Aorta (tissue), 5 donors: ENCODE measurements around the gene TMEM182. TPM values are rescaled to one million over a fixed set of nuclear protein-coding genes. Genes with fewer than 3 reads are reported as not detected.

Source experiments
- ATAC-seq: fragments of 200-7000 bp; cut with Tn5 transposase; one replicate; pipeline ENCODE4 v1.9.1; 2022; ENCODE audit warnings: moderate library complexity; ENCODE audit not compliant: low FRiP score
- DNase-seq, 2 donors: peaks; one replicate each; pipeline ENCODE4 v3.0.0-alpha.2; 2020
- H3K27ac ChIP-seq, 2 donors: one replicate each; pipeline ENCODE4 v1.5.1; 2013; ENCODE audit warnings: low read length in 2 of 2, mild to moderate bottlenecking in 2 of 2, moderate library complexity in 2 of 2, control low read depth in 1 of 2, inconsistent platforms in 1 of 2, low read depth in 1 of 2
- H3K27me3 ChIP-seq, 2 donors: one replicate each; pipeline ENCODE4 v1.6.1; 2013; ENCODE audit warnings: control low read depth in 1 of 2, low read length in 1 of 2, mild to moderate bottlenecking in 1 of 2, moderate library complexity in 1 of 2; ENCODE audit not compliant: insufficient read depth in 2 of 2, control insufficient read depth in 1 of 2
- H3K36me3 ChIP-seq, 2 donors: one replicate each; pipeline ENCODE4 v1.6.1; 2013; ENCODE audit warnings: control low read depth in 1 of 2, low read length in 1 of 2, mild to moderate bottlenecking in 1 of 2; ENCODE audit not compliant: insufficient read depth in 2 of 2, control insufficient read depth in 1 of 2
- H3K4me1 ChIP-seq, 2 donors: one replicate each; pipeline ENCODE4 v1.6.1; 2013; ENCODE audit warnings: low read length in 2 of 2, control low read depth in 1 of 2, mild to moderate bottlenecking in 1 of 2, moderate library complexity in 1 of 2; ENCODE audit not compliant: insufficient read depth in 2 of 2, control insufficient read depth in 1 of 2
- H3K4me3 ChIP-seq, 2 donors: one replicate each; pipeline ENCODE4 v1.5.1; 2013; ENCODE audit warnings: low read length in 2 of 2, control low read depth in 1 of 2, mild to moderate bottlenecking in 1 of 2
- H3K9me3 ChIP-seq: one replicate; pipeline ENCODE4 v1.6.1; 2013; ENCODE audit warnings: mild to moderate bottlenecking, low read length; ENCODE audit not compliant: control insufficient read depth
- WGBS, 2 donors: extraction: QIAGEN DNeasy Blood & Tissue Kit; methylation state at CpG; one replicate each; pipeline ENCODE4 v1.1.7; 2013; 5-methylcytosine and 5-hydroxymethylcytosine counted together
- intact Hi-C, 2 donors: fragments of 100-400 bp; cut with DNase I; formaldehyde crosslinking; loops; one replicate each; pipeline versions ENCODE4 v1.14.2 to v1.15.0; 2022
- polyA plus RNA-seq, 2 donors: library from polyadenylated mRNA; stranded (reverse); fragments of 200-250 nt; gene quantifications; one replicate each; pipeline ENCODE4 v1.2.3, GENCODE V29; 2013
- total RNA-seq, 2 donors: library from RNA; stranded (reverse); fragmentation: NEBNext Ultra II Directional; extraction: Animal tissue kit (Norgen Biotek cat#: 25700); gene quantifications; one replicate each; pipeline ENCODE4 v1.2.1, GENCODE V29; 2021
- donor health status: healthy with polysubstance abuse.
- donor health status: Bipolar disorder and iron deficiency.
- donor health status: DM: no; HTN: no; CAD: no.
- donor health status: DM: no; HTN: no; CAD: no.
- donor health status: DM: yes; HTN: yes; CAD: no.

TMEM182 gene
- total and polyA plus RNA-seq, 4 donors, result 0.56 to 4.5 (median 1.5) TPM

DNA sequence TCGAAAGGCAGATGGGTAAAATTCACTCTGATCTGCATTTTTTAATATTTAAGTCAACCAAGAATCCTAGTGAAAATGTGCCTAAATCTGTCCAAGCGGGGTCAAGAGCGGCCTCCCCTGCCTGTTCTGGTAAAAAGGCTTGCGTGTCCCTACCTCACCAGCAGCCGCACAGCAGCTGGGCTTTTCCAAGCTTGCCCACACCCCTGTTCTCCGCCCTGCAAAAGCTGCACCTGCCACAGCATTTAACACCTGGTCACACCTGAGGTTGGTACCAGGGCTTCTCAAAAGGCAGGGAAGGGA is 25.8 kb upstream of the TMEM182 start:
- Histone ChIP-seq H3K4me1 (no peaks in the 10 kb centered on the region), H3K9me3 (no peaks in the 10 kb centered on the region), H3K27ac (peak overlapping the region in 1 of 2 donors; percentile 12), H3K27me3 (no peaks in the 10 kb centered on the region), H3K4me3 (peak overlapping the region; percentile 63 to 77), H3K36me3 (peaks cover 0 to 5% of the 10 kb centered on the region in 2 donors)
- ATAC-seq (peak; percentile 56), DNase-seq (peak in 1 of 2 donors; percentile 61)
- WGBS, 2 donors, result 24 to 28% methylated on average over 6 of the region's 6 CpGs
- intact Hi-C loops, result no loop called here

- WGBS, 2 donors, result 0 to 1% methylated on average over 52 of the region's 52 CpGs
- Histone ChIP-seq H3K4me1 (no peaks in the 10 kb centered on the region), H3K9me3 (no peaks in the 10 kb centered on the region), H3K4me3 (peak overlapping the region; percentile 63 to 77), H3K27ac (peak overlapping the region in 1 of 2 donors; percentile 12), H3K36me3 (peaks cover 0 to 3% of the 10 kb centered on the region in 2 donors), H3K27me3 (no peaks in the 10 kb centered on the region)
- ATAC-seq (peak; percentile 96), DNase-seq (peak; percentile 88 to 96)
- intact Hi-C loops, result no loop called here
Observed at GRCh38 chr2:102736410-102737409, 25.1 kb upstream of the TMEM182 start.

DNA sequence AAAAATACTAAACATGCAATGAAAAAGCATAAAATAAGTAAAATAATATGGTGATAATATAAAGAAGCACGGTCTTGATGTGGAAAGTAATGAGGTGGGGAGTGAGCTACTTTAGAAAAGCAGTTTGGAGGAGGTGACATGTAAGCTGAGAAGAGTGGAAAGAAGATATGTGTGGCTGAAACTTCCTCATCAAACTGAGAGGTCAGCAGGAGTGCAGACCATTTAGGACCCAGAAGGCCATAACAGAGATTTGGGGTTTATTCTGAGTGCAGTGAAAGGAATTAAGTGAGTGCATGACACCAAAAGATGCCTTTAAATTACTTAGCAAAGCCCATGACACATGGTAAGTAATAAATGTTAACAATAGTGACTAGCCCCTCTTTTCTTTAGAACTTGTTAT is 24.4 kb upstream of the TMEM182 start:
- Histone ChIP-seq H3K4me3 (no peak overlapping the region), H3K9me3 (no peaks in the 10 kb centered on the region), H3K36me3 (no peaks in the 10 kb centered on the region), H3K27me3 (no peaks in the 10 kb centered on the region), H3K27ac (no peak overlapping the region), H3K4me1 (no peaks in the 10 kb centered on the region)
- 86 to 96% methylated on average over 1 of the region's 1 CpG for WGBS, 2 donors
- no peak for ATAC-seq
- intact Hi-C loops, result no loop called here
- DNase-seq, result no peak

- H3K36me3 ChIP-seq, result no peaks in the 10 kb centered on the region
- WGBS, 2 donors, result 91 to 92% methylated on average over 3 of the region's 3 CpGs
- no peak overlapping the region for H3K27ac ChIP-seq
- no peak overlapping the region for H3K4me3 ChIP-seq
- intact Hi-C loops, result no loop called here
- H3K4me1 ChIP-seq, result no peaks in the 10 kb centered on the region
- H3K9me3 ChIP-seq, result no peaks in the 10 kb centered on the region
- ATAC-seq (no peak), DNase-seq (no peak)
- H3K27me3 ChIP-seq, result no peaks in the 10 kb centered on the region
Observed at GRCh38 chr2:102743259-102743658, 18.6 kb upstream of the TMEM182 start.

- Histone ChIP-seq H3K27ac (no peak overlapping the region), H3K27me3 (no peaks in the 10 kb centered on the region), H3K4me1 (no peaks in the 10 kb centered on the region), H3K36me3 (no peaks in the 10 kb centered on the region), H3K9me3 (no peaks in the 10 kb centered on the region), H3K4me3 (no peak overlapping the region)
- ATAC-seq (no peak), DNase-seq (no peak)
- intact Hi-C loops, result no loop called here
- WGBS, 2 donors, result 88 to 90% methylated on average over 4 of the region's 4 CpGs
Observed at GRCh38 chr2:102748107-102748506, 13.7 kb upstream of the TMEM182 start.

- Histone ChIP-seq H3K27ac (no peak overlapping the region), H3K27me3 (no peaks in the 10 kb centered on the region), H3K36me3 (no peaks in the 10 kb centered on the region), H3K4me1 (no peaks in the 10 kb centered on the region), H3K9me3 (no peaks in the 10 kb centered on the region), H3K4me3 (no peak overlapping the region)
- DNase-seq, result no peak
- intact Hi-C loops, result loop anchor here (5.0 kb wide), 1 partner anchor 57 kb away; no protein-coding TSS in a partner anchor
- ATAC-seq, result no peak
- 69 to 70% methylated on average over 3 of the region's 3 CpGs for WGBS, 2 donors
Observed at GRCh38 chr2:102749938-102750337, 11.9 kb upstream of the TMEM182 start.

GRCh38 chr2:102753563-102754159 is 8.2 kb upstream of the TMEM182 start:
- WGBS, 2 donors, result 67 to 69% methylated on average over 7 of the region's 7 CpGs
- ATAC-seq, result no peak
- H3K36me3 ChIP-seq, result no peaks in the 10 kb centered on the region
- no peaks in the 10 kb centered on the region for H3K9me3 ChIP-seq
- H3K27ac ChIP-seq, result no peak overlapping the region
- no peak for DNase-seq
- intact Hi-C loops, result loop anchor here (5.0 kb wide), 1 partner anchor 54 kb away; no protein-coding TSS in a partner anchor
- no peak overlapping the region for H3K4me3 ChIP-seq
- no peaks in the 10 kb centered on the region for H3K27me3 ChIP-seq
- H3K4me1 ChIP-seq, result no peaks in the 10 kb centered on the region

GRCh38 chr2:102754456-102755145 is 7.2 kb upstream of the TMEM182 start:
- H3K9me3 ChIP-seq, result no peaks in the 10 kb centered on the region
- no peak overlapping the region for H3K4me3 ChIP-seq
- DNase-seq (no peak), ATAC-seq (no peak)
- H3K27me3 ChIP-seq, result no peaks in the 10 kb centered on the region
- H3K36me3 ChIP-seq, result no peaks in the 10 kb centered on the region
- WGBS, 2 donors, result 74 to 75% methylated on average over 3 of the region's 3 CpGs
- H3K27ac ChIP-seq, result no peak overlapping the region
- no peaks in the 10 kb centered on the region for H3K4me1 ChIP-seq
- intact Hi-C loops, result loop anchor here (5.0 kb wide), 1 partner anchor 53 kb away; no protein-coding TSS in a partner anchor
